Central memory CD8-positive, alpha-beta T cell (primary cell): Measurements from ENCODE around the gene TNFRSF1B.

Experiments used
- ATAC-seq: fragments of 150-1000 bp; cut with Tn5 transposase; replicated peaks from 2 replicates; pipeline ENCODE4 v1.10.0; 2022; ENCODE audit warnings: mild to moderate bottlenecking, moderate FRiP score, moderate number of reproducible peaks; ENCODE audit not compliant: poor library complexity, severe bottlenecking; ENCODE audit errors: extremely low read depth
- DNase-seq, 2 donors: peaks; one replicate each; pipeline ENCODE4 v3.0.0; 2021; ENCODE audit warnings: low spot score in 2 of 2
- H3K27ac Mint-ChIP-seq: one replicate; pipeline ENCODE4 v1.8.0; 2022; ENCODE audit warnings: low read depth, mild to moderate bottlenecking, moderate library complexity, mixed read lengths
- H3K27me3 Mint-ChIP-seq: one replicate; pipeline ENCODE4 v1.8.0; 2022; ENCODE audit warnings: mixed read lengths
- H3K36me3 Mint-ChIP-seq: one replicate; pipeline ENCODE4 v1.8.0; 2022; ENCODE audit warnings: mild to moderate bottlenecking, moderate library complexity, mixed read lengths; ENCODE audit not compliant: insufficient read depth
- H3K4me1 Mint-ChIP-seq: one replicate; pipeline ENCODE4 v1.8.0; 2022; ENCODE audit warnings: mixed read lengths
- H3K4me3 Mint-ChIP-seq: one replicate; pipeline ENCODE4 v1.8.0; 2022; ENCODE audit warnings: mild to moderate bottlenecking, moderate library complexity, mixed read lengths
- H3K9me3 Mint-ChIP-seq: one replicate; pipeline ENCODE4 v1.8.0; 2022; ENCODE audit warnings: mixed read lengths

TNFRSF1B gene

DNA sequence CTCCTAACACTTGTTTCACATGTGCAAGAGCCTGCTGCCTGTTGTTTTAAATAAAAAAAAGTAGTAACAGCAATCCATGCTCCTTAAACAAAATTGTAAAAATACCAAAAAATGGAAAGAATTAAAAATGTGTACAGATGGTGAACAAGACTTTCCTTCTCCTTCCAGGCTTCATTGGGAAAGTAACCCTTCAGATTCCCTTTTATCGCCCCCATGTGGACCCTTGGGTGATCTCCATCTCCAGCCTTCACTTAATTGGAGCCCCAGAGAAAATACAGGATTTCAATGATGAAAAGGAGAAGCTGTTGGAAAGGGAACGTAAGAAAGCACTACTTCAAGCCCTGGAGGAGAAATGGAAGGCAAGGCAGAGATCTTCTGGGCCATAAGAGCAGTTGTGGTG, 77.3 kb downstream of the TNFRSF1B start:
- Mint-ChIP-seq H3K36me3 (peaks cover 59% of the 10 kb centered on the region), H3K9me3 (no peaks in the 10 kb centered on the region), H3K27ac (no peak overlapping the region), H3K4me3 (no peak overlapping the region), H3K27me3 (no peaks in the 10 kb centered on the region), H3K4me1 (peaks cover 19% of the 10 kb centered on the region)
- ATAC-seq (no peak), DNase-seq (no peak)

DNA sequence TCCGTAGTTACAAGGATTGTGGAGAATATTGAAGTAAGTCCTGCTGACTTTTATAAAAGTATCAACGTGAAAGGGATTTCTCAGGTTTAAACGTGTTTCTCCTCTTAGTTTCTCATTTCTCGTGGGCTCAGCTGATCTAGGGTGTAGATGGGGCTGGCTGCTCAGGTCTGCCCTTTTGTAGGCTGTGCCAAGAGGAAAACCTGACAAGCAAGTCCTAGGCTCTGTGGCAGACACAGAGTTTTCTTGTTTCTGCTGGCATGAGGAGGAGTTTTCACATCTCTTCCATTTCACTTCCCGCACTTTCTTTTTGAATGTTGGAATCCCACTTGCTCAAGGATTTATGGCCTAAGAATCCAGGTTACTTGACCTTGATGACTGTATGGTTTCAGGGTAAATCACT, 77.8 kb downstream of the TNFRSF1B start:
- H3K4me1 Mint-ChIP-seq: peaks cover 17% of the 10 kb centered on the region
- H3K27me3 Mint-ChIP-seq: no peaks in the 10 kb centered on the region
- H3K27ac Mint-ChIP-seq: no peak overlapping the region
- H3K9me3 Mint-ChIP-seq: no peaks in the 10 kb centered on the region
- ATAC-seq: no peak
- no peak for DNase-seq
- H3K4me3 Mint-ChIP-seq: no peak overlapping the region
- peaks cover 61% of the 10 kb centered on the region for H3K36me3 Mint-ChIP-seq

DNA sequence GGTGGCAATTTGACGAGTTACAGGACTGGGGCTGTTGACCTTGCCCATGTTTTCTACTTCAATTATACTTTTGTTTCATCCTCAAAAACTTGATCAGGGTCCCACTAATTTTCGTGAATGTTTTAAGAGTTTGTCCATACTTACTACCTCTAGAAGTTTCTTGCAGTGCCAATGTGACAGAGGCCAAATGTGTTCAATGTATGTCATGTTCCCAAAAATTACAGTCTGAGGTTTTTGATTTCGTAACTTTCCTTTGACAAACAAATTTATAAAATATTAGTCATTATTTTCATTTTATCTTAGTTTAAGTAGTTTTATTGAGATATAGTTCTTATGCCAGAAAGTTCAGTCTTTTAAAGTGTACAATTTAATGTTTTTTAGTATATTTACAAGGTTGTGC, 78.3 kb downstream of the TNFRSF1B start:
- H3K4me1 Mint-ChIP-seq: peaks cover 13% of the 10 kb centered on the region
- no peaks in the 10 kb centered on the region for H3K27me3 Mint-ChIP-seq
- H3K9me3 Mint-ChIP-seq: no peaks in the 10 kb centered on the region
- no peak overlapping the region for H3K27ac Mint-ChIP-seq
- no peak overlapping the region for H3K4me3 Mint-ChIP-seq
- peaks cover 63% of the 10 kb centered on the region for H3K36me3 Mint-ChIP-seq
- ATAC-seq (no peak), DNase-seq (no peak)

DNA sequence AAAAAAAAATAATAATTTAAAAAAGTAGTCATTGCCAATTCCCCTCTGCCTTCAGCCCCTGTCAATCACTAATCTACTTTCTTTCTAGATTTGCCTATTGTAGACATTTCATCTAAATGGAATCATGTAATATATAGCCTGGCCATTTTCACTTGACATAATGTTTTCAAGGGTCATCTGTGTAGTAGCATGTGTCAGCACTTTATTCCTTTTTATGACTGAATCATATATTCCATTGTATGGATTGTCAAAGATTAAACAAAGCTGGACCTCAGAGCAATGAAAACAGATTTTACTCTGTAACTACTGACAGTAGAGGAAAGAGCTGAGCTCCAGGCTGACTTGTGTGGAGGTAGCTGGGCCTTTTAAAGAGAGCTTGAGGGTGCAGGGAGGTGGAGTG, 78.9 kb downstream of the TNFRSF1B start:
- no peak overlapping the region for H3K27ac Mint-ChIP-seq
- ATAC-seq (no peak), DNase-seq (no peak)
- H3K4me1 Mint-ChIP-seq: peaks cover 11% of the 10 kb centered on the region
- no peaks in the 10 kb centered on the region for H3K27me3 Mint-ChIP-seq
- H3K9me3 Mint-ChIP-seq: no peaks in the 10 kb centered on the region
- H3K36me3 Mint-ChIP-seq: peaks cover 69% of the 10 kb centered on the region
- H3K4me3 Mint-ChIP-seq: no peak overlapping the region

DNA sequence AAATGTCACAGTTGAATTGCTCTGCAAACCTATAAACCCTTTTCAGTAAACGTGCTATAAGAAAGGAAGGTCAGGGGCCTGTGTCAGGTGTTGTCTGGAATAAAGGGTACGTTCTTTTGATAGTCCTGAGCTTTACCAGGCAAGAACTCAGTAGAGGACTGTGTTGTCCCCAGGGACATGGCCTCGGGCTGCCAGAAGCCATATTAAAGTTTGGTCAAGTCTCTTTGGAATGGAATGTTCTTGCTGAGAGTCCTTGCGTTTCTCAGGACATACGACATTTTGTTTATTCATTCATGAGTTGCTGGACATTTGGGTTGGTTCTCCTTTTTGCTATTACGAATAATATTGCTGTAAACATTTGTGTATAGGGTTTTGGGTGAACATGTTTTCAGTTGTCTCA, 79.8 kb downstream of the TNFRSF1B start:
- ATAC-seq (no peak), DNase-seq (no peak)
- Mint-ChIP-seq H3K9me3 (no peaks in the 10 kb centered on the region), H3K36me3 (peaks cover 67% of the 10 kb centered on the region), H3K27ac (no peak overlapping the region), H3K4me1 (peaks cover 11% of the 10 kb centered on the region), H3K27me3 (no peaks in the 10 kb centered on the region), H3K4me3 (no peak overlapping the region)

DNA sequence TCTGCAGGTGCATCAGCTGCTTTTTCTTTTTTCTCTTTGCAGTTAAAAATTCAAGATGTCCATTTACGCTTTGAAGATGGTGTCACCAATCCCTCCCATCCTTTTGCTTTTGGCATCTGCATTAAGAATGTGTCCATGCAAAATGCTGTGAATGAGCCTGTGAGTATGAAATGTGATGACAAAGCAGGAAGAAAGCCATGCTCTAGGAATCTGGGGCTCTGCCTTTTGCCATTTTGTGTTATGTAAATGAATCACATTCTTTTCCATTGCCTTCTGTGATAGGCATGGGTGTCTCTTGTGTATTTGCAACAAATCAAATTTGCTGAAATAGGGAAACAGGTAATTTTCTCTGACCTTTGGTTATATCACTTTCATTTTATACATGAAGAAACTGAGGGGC, 82.4 kb downstream of the TNFRSF1B start:
- DNase-seq: no peak
- H3K27ac Mint-ChIP-seq: no peak overlapping the region
- H3K9me3 Mint-ChIP-seq: no peaks in the 10 kb centered on the region
- H3K36me3 Mint-ChIP-seq: peaks cover 62% of the 10 kb centered on the region
- no peak overlapping the region for H3K4me3 Mint-ChIP-seq
- peaks cover 2% of the 10 kb centered on the region for H3K4me1 Mint-ChIP-seq
- ATAC-seq: no peak
- no peaks in the 10 kb centered on the region for H3K27me3 Mint-ChIP-seq

DNA sequence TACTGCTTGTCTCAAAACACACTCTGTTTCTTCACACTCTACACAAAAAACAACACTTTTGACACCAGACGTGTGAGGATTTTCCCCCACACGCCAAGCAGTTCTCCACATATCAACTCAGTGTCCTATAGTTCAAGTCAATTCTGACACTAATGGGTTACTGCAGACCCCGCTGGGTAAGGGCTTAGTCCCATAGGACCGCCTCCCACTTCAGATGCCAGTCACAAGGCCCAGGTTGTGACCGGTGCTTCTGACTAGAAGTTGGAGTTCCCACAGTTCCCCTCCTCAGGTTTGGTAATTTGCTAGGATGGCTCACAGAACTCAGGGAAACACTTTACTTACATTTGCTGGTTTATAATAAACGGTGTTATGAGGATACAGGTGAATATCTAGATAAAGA, 83.0 kb downstream of the TNFRSF1B start:
- H3K27ac Mint-ChIP-seq: no peak overlapping the region
- DNase-seq: no peak
- H3K36me3 Mint-ChIP-seq: peaks cover 62% of the 10 kb centered on the region
- H3K4me3 Mint-ChIP-seq: no peak overlapping the region
- no peak for ATAC-seq
- no peaks in the 10 kb centered on the region for H3K27me3 Mint-ChIP-seq
- no peaks in the 10 kb centered on the region for H3K4me1 Mint-ChIP-seq
- no peaks in the 10 kb centered on the region for H3K9me3 Mint-ChIP-seq

DNA sequence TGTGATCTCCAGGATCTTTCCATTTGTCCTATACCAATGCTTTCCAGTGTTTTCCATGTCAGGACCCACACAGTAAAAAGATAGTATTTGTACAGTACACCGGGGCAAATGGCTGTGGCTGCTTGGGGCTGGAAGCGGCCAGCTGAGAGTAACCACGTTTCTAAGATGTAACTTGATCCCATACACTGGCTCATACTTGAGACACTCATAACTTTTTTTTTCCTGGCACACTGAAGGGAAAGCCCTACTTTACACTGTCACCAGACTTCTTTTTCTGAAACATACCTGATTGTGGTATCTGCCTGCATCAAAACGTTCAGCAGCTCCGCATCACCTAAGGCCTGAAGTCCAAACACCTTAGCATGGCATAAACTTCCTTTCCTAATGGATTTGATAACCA, 84.7 kb downstream of the TNFRSF1B start:
- DNase-seq: no peak
- H3K4me3 Mint-ChIP-seq: no peak overlapping the region
- no peak for ATAC-seq
- H3K4me1 Mint-ChIP-seq: no peaks in the 10 kb centered on the region
- H3K36me3 Mint-ChIP-seq: peaks cover 58% of the 10 kb centered on the region
- no peak overlapping the region for H3K27ac Mint-ChIP-seq
- H3K27me3 Mint-ChIP-seq: no peaks in the 10 kb centered on the region
- H3K9me3 Mint-ChIP-seq: no peaks in the 10 kb centered on the region

DNA sequence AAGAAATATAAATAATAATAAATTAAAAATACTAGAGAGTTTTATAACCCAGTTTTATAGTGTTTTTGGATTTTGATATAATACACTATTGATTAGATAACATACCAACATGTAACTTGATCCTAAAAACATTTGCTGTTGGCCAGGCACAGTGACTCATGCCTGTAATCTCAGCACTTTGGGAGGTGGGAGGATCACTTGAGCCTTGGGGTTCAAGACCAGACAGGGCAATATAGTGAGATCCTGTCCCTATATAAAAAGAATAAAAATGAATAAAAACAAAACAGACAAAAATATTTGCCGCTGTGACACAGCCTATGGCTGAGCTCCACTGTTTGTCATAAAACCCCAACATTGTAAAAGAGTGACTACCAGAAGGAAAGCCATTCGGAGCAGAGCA, 89.1 kb downstream of the TNFRSF1B start:
- Mint-ChIP-seq H3K4me1 (no peaks in the 10 kb centered on the region), H3K36me3 (peaks cover 53% of the 10 kb centered on the region), H3K27ac (no peak overlapping the region), H3K9me3 (no peaks in the 10 kb centered on the region), H3K27me3 (no peaks in the 10 kb centered on the region), H3K4me3 (no peak overlapping the region)
- ATAC-seq: no peak
- DNase-seq: no peak

DNA sequence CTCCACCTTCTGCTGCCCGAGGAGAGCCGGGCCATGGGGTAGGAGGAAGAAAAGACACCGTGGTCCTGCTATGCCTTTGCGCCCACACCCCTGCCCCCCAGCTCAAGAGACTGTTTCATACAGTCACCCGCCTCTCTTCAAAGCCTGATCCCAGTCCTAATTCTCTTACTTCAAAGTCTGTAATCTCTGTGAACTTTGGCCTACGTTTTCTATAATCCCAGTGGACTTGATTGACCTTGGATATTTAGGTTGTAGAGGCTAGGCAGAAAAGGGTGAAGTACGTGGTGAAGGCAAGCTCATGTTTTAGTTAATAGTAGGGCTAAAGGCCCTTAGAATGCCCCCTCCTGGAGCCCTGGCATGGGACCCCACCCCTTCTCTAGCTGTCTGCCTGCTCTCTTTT, 91.5 kb downstream of the TNFRSF1B start:
- no peaks in the 10 kb centered on the region for H3K9me3 Mint-ChIP-seq
- no peaks in the 10 kb centered on the region for H3K27me3 Mint-ChIP-seq
- H3K27ac Mint-ChIP-seq: no peak overlapping the region
- peaks cover 63% of the 10 kb centered on the region for H3K36me3 Mint-ChIP-seq
- H3K4me3 Mint-ChIP-seq: no peak overlapping the region
- no peaks in the 10 kb centered on the region for H3K4me1 Mint-ChIP-seq
- no peak for DNase-seq
- ATAC-seq: no peak
